PFSK-1 (cell line): ENCODE measurements around the gene KAT7.

ENCODE experiments used
- FOXP2 ChIP-seq: optimal IDR thresholded peaks from 2 replicates; pipeline ENCODE3; 2011; ENCODE audit warnings: borderline replicate concordance, control low read depth, inconsistent platforms; ENCODE audit not compliant: insufficient read depth; ENCODE audit errors: extremely low read length, extremely low read depth
- POLR2AphosphoS5 ChIP-seq: IDR thresholded peaks from 2 replicates; pipeline ENCODE4 v1.6.1; 2012; ENCODE audit warnings: low read depth, mild to moderate bottlenecking, control low read depth, low read length, moderate library complexity
- REST ChIP-seq, 2 experiments: IDR thresholded peaks; 2 replicates each; pipeline versions ENCODE4 v1.6.1 to v1.8.0; 2011 to 2012; ENCODE audit warnings: low read depth in 2 of 2, low read length in 2 of 2, control low read depth in 1 of 2, inconsistent platforms in 1 of 2, mild to moderate bottlenecking in 1 of 2, moderate library complexity in 1 of 2; ENCODE audit not compliant: insufficient read depth in 1 of 2
- SIN3A ChIP-seq: IDR thresholded peaks from 2 replicates; pipeline ENCODE4 v1.6.1; 2012; ENCODE audit warnings: mild to moderate bottlenecking, low read length, moderate library complexity, borderline replicate concordance; ENCODE audit not compliant: insufficient read depth
- TAF1 ChIP-seq: IDR thresholded peaks from 2 replicates; pipeline ENCODE4 v1.6.1; 2012; ENCODE audit warnings: low read length, control low read depth, borderline replicate concordance; ENCODE audit not compliant: insufficient read depth

- TF ChIP-seq REST (IDR thresholded peaks at IDR 0.05; ENCODE audit: insufficient read depth in 1 of 2, low read depth in 2 of 2, low read length in 2 of 2) (no peak), POLR2AphosphoS5 (no peak), SIN3A (no peak), TAF1 (no peak), FOXP2 (no peak)
Observed at GRCh38 chr17:49814781-49815529, 26.5 kb downstream of the KAT7 start.
